NCI-H146 (cell line): ENCODE results near the gene PEAK1.
"Not testable (repeated sequence)": the region's sequence is repeated elsewhere in the genome, so short reads cannot be mapped to it uniquely, and the experiment has no call there.

Source experiments
- DNase-seq: peaks from one replicate; lab custom pipeline; 2025; lab: John Stamatoyannopoulos, UW

Gene PEAK1

DNA sequence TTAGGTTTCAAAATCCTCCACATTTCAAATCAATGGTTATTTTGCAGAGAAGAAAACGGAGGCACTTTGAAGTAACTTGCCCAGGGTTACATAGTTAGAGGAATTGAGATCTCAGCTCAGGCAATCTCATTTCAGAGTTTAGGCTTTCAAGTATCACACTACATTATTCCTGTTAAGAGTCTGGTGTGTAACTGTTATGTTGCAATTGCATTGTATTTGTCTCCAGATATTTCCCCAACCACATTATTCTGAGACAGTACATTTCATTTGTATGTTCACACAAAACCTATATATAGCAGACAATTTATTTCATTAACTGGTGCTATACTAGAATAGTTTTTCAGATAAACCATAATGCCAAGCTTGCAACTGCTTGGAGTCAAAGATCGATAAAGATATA is 194.8 kb downstream of the PEAK1 start:
- DNase-seq = no peak

DNA sequence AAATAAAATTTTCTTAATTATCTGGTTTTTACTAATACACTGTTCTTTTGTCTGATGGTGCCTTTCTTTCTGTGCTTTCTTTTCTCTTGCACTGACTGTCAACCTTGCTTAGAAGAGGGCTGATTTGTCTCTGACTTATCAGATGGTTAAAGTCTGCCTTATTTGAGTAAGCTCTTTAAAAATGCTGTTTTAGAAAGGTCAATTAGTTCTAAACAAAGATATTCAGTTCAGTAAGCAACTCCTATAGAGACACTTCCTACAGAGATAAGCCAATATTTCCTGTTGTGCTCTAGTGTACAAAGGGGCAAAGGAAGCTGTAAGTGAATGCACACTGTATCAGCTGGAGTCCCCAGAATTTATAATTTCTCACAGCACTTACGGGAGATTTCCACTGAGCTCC is 195.6 kb downstream of the PEAK1 start:
- peak; percentile 67 for DNase-seq

DNA sequence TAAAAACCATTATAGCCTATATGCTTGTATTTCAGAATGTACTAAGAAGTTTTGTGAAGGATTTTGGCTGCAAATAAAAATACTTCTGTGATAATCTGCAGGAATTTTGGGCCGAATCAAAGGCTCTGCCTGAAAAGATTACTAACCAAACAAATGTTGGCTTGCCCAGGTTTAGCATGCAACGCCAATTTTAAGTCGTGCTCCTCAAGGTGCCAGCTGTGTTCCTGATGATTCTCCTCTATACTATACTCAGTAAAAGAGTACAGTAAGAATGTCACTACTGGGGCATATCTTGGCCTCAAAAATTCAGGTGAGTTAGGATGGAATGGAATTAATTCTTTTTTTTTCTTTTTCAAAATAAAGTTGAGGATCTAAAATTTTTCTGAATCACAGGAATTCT is 198.2 kb downstream of the PEAK1 start:
- DNase-seq = no peak

DNA sequence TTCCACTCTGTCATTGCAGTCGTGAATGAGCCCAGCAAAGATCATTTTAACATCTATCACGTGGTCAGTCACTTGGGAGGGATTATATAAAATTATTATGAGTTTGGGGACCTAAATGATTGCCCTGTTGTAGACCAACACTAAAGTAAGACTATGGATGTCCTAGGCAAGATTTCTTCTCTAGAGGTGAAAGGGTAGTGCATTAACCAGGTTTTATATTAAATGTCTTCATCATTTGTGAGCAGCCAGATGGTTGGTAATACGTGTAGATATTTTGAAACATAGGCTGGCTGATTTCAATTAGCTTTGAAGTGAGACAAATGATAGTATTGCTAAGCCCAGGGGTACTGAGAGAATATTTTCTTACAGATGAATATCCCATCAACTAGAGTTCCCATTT is 198.7 kb downstream of the PEAK1 start:
- no peak for DNase-seq

DNA sequence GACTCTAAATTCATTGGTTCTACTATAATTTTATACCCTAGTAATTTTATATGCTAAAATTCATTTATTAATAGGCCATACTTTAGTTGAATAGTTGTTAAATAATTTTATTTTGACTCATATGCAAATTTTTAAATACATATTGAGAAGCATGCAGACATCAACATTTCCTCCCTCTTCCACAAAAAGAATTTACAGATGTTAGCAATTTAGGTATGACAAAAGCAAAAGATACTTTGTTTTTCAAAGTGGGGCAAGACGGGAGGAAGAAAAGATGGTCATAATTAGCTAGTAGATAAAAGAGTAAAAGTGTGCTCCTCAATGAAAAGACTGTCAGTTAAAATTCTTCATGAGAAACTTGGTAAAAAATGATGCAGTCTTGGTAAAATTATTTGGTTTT is 200.1 kb downstream of the PEAK1 start:
- no peak for DNase-seq

DNA sequence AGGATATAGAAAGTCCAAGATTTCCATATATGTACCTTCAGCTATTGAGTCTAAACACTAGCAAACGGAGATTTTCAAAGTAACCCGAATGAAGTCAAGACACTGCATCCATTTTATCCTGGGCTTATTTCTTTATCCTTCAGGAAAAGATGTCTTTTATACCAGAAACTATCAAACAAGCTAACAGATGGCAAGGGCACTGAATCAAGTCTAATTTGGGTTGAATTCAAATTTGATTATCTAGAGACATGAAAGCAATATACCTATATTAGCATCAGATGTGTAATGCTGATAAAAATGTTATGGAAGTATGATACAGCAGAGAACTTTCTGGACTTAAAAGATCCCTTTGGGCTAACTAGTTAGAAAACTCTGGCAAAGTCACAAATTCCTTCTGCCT is 210.7 kb downstream of the PEAK1 start:
- no peak for DNase-seq

DNA sequence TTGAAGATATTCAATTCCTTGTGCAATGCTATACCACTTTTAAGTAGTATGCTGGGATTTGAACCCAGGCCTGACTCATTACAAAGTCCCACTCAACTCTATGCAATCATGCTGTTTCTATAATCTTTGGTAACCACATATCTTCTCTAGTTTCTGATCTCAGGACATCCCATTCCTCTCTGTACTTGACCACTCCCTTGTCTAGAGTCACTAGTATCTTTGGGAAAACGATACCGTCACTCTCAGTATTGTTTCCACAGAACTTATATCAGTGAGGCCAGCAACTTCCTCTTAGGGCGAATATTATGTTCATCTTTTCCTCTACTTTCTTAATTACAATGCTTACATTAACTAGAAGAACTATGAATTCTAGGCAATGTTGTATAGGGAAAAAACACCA is 211.7 kb downstream of the PEAK1 start:
- DNase-seq = no peak

DNA sequence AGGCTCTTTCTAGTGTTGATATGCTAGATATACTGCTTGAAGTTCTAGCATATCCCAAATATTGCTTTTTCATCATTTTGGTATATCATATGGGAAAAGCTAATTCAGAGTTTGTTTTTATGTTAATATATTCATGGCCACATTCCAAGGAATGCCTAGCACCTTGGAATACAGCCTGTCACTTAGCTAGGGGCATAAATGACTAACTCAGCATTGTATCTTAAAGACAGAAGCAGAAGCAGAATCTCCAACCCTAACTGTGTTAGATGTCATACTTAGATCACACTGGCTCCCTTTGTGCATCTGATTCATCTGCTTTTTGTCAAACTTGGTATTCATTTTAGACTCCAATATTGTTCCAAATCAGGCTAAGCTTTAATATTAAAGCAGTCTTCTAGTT is 218.2 kb downstream of the PEAK1 start:
- DNase-seq = no peak

DNA sequence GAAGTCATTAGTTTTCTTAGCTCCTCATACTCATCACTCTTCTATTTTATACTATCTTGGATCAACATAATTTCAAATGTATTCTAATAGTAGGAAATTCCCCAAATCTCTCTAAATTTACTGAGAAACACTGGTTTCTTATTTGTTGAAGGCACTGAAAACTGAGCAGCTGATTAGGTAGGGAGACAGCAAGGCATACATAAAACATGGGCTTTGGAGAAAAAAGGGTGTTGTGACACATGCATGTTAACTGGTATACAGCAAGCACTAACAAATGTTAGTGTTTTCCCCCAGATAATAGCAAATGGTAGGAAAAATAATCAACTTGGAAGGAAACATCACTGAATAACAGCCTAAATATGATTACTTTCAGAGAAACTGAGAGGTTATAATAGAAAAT is 223.5 kb downstream of the PEAK1 start:
- DNase-seq = no peak

DNA sequence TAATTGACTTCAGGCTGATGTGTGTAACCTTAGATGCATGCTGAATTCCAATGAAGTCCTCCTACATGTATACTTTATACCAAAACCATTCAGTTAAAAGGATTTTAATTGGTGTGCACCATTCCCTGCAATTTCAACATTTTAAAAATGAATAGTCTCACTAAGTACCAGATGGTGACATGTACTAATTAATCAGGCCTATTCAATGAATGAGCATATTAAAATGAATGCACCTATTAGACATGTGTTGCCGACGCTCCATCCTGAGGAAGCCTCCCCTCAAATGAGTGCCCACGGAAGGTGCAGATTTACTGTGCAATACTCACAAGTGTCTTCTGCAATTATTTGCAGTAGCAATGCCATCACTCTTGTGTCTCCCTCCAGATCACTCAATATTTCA is 224.3 kb downstream of the PEAK1 start:
- DNase-seq = no peak

DNA sequence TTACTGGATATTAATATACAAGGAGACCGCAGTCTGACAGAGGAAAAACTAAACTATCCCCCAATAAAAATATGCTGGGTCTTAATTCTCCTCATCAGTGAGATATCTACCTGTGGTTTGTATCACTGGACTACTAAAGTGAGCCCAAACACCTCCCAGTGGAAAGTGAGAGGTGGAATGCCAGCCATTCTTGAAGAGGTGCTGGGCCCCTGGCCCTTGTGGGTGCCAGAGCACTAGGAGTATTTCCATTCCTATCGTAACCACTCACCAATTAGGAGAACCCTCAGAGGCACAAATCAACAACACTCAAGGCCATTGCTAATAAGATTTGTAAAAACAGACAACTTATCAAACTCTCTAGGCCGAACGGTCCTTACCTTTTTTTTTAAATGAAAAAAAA is 227.5 kb downstream of the PEAK1 start:
- no peak for DNase-seq

DNA sequence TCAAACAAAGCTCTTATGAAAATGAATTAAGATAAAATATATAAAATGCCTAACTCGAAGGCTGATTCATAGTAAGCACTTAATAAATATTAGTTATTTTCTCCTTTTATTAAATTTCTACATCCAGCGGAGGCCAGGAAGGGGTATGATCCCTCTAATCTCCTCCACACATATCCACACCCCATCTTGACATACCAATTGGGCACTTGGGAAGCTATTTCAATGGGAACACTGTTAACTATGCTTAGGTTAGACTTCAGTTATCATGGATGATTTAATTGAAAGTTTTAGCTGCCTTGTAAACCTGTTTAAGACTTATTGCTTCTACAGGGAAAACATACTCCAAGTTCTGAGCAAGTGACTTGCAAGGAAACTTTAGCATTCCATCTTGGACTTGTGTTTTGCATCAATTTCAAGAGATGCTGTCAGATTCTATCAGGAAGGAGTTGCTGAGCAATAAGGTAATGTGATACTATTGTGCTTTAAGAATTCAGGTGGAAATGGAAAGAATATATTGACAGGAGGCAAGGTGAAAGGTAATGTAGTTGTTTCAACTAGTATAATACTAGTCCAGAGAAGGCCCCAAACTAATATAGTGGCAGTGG is 228.6 kb downstream of the PEAK1 start:
- no peak for DNase-seq

DNA sequence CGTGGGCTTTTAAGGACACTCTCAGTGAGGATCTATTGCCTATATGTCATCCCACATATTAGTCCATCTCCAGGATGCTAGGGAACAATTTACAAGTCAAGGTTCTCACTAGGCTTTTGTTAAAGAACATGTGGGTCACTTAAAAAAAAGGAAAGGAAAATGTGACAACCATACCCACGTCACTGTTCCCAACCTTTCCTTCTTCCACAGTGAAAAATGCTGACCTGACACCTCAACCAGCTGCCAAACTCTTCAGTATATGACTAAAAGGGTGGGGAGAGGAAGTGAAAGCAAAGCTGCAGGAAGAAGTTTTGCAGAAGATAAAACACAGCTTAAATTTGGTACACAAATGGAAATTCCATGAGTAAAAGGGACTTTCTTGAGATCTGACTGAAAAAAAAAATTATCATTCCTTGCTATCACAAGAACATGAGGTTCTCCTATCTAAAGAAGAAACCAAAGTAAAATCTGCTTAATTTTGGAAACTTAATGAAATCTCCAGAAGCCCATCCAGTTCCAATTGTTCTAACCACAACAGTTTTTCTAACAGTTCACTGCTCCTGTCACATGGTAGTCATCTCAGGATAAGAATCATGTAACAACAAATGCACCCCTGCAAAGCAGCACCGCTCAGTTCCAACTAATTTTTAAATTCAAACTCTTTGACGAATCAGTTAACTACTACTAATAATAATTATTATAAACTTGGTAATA is 232.0 kb downstream of the PEAK1 start:
- no peak for DNase-seq

DNA sequence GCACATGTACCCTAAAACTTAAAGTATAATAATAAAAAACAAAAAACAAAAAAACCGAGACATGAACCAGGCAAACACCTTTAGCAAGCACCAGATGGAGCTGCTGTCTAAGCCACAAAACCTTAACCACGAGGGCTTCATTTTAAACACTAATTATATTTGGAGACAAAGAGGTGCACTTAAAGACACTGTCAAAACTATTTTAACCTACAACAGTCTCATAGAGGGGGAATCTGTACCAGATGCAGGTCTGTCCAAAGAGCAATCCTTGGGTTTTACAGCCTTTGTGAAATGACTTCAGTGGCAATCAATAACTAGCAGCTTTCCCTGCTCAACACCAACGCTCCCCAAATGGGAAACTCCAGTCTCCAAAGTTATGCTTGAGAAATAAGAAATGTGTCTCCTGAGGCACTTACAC is 233.3 kb downstream of the PEAK1 start:
- DNase-seq = no peak

DNA sequence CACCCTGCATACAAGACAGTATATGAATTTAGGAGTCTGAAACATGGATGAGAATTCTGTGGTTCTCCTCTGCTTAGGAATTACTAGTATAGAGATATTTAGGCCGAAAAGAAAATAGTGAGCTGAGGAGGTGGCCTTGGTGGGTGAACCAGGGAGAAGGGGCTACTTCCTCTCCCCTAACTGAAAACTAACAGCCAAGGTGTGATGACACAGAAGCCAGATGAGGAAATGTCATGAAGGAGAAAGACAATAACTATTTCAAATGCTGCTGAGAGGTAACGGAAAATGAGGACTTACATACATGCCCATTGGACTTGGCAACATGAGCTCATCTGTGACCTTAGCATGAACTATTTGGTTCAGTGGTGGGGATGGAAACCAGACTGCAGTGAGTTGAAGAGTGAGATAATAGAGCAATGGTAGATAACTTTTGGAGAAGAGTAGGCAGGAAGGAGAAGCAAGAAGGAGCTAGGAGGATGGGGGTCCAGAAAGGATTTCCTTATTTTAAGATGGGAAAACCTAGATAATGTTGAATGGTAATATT is 234.6 kb downstream of the PEAK1 start:
- no peak for DNase-seq

DNA sequence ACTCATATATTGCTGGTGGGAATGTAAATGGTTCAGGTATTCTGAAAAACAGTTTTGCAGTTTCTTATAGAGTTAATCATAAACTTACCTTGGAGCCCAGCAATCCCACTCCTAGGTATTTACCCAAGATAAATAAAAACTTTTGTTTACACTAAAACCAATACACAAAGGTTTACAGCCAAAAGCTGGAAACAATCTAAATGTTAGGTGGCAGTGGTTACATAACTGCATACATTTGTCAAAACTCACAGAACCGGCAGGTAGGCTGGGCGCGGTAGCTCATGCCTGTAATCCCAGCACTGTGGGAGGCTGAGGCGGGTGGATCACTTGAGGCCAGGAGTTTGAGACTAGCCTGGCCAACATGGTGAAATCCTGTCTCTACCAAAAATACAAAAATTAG is 235.6 kb downstream of the PEAK1 start:
- DNase-seq = not testable (repeated sequence)

DNA sequence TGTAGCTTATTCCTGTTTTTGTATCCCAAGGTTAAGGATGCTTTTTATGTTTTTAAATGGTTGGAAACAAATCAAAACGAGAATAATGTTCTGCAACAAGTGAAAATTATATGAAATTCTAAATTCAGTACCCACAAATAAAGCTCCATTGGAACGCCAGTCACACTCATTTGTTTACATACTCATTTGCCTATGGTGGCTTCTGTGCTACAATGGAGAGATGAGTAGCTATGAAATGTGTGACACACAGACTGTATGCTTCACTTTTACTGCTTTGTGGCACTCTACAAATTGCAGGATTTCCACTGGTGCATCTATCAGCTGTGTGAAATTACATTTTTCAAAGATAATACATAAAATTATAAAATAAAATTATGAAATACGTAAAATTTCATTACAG is 236.8 kb downstream of the PEAK1 start:
- DNase-seq = no peak

DNA sequence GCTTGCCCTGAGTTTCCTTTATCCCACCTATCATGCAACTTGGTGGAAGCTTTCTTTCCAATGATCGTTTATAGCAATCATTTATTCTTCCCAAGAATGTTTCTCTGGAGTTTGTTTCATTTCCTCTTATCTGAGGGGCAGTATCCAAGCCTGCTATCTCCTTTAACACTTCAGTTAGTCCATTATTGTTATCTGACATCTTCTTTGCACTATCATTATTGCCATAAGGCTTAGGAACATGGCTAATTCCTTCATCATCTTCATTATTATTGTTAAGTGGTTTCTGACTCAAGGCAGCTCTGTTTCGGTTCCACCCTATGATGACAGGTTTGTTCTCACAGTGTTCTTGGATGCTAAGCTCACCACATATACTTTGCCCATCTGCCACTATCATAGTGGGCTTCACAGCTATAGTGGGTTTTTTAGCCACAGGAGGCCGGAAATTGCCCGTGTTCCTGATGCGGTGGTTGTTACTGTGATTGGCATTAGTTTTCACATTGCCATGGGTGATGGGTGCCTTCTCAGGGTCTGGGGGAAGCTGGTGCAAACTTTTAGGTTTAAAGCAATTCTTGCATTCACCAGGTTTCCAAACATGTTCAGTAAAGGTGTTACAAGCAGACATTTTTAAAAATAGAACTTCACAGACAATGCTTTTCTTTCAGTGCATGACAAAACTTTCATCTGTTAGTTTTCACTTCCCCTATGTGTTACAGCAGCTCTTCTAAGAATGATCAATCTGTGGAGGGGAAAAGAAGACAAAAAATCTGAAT is 238.4 kb downstream of the PEAK1 start:
- no peak for DNase-seq

DNA sequence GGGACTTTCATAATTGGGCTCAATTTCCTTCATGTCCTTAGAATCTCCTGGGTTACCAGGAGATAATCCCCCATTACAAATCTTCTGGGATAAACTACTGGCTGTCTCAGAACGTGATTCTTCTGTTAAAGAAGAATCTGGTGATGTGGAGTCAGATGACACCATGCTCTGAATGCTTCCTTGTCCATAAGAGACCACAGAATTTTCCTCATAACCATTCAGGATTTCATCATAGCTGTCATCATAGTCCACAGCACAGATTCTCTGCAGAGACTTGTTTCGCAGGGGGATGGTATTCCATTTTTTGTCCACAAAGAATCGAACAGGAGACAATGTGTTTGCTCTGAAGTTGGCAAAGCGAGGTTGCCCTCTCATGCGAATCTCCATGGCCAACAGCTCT is 239.1 kb downstream of the PEAK1 start:
- no peak for DNase-seq

DNA sequence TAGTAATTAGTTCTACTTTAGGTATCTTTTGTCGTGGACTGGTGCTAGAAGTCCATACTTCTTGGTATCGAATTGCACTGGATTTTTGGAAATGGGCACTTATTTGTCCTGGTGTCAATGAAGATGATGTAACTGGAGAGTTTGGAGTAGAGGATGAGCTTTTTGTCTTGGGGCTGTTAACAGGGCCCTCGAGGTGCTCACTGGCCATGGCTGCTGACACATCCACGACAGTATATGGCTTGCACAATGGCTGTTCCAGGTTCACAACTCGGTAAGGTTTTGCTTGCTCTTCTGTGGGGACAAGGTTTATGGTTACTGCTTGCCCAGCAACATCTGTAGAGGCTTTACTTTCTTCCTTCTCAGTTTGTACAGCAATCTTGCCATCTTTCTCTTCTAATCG is 239.6 kb downstream of the PEAK1 start:
- no peak for DNase-seq

DNA sequence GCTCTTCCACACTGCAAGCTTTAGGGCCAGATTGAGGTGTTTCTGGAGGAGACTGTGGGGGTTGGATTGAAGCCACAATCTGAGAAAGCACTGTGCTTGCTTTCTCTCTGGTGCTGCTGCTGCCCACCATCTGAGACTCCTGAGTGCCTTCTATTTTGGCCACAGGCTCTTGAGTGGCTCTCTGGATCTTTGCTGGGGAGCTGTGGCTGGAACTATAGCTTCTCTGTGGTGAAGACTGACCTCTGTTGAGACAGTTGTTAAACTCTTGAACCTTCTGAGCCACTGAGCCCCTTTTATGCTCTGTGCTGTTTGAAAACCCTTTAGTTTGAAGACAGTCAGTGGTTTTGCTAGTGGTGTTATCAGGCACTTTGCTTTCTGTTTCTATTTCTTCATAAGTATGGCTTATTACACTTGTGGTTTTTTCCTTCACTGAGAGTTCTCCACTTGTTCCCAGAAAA is 240.3 kb downstream of the PEAK1 start:
- DNase-seq = no peak

DNA sequence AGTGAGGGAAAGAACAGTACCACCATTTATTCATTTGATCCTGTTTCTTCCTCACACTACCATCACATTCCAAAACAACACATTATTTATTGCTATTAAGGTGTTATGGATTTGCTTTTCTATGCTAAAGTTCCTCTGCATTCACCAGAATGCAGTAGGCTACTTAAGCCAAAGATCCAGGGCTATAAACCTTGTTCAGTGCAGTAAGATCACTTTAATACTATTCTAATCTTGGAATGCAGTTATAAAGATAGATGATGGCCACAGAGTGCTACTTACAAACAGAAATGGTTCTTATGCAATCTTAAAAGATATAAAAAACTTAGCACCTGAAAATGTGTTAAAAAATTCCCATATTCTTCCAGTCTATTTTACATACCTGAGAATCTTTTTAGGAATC is 241.5 kb downstream of the PEAK1 start:
- DNase-seq = no peak

DNA sequence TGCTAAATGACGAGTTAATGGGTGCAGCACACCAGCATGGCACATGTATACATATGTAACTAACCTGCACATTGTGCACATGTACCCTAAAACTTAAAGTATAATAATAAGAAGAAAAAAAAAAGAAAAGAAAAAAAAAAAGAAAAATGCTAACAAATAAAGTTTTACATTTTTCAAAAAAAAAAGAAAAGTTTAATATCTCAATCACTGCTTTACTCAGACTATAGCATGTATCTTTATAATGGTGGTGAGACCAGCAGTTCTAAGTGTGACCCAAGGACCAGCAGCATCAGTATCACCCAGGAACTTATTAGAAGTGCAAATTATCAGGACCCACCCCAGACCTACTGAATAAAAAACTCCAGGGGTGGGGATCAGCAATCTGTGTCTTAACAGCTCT is 243.8 kb downstream of the PEAK1 start:
- not testable (repeated sequence) for DNase-seq
